ENCODE results near the gene KLF14.

DNA sequence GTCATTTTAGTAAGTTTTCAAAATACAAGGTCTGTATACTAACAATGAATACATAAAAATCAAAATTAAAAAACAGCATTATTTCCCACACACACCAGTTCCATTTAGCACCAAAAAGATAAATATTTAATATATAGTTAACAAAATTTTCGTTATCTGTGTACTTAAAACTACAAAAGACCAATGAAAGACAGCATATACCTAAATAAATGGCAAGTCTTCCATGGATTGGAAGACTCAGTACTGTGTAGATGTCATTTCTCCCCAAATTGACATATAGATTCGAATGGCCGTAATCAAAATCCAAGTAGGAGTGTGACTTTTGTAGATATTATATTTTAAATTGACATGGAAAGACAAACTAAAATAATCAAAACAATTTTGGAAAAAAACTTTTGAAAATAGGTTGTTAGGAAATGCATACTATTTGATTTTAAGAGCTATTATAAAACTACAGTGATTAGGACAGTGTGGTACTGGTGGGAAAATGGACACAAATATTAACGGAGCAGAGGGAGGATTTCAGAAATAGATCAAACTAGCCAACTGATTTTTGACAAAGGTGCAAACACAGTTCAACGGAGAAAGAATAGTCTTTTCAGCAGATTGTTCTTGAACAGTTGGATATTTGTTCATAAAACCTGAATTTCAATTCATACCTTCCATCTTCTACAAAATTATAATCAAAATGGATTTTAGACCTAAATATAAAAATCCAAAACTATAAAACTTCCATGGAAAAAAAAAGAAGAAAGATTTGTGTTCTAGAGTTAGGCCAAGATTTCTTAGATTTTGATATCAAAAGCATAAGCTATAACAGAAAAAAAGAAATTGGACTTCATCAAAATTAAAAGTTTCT is 14.8 kb upstream of the KLF14 start:
- TF ChIP-seq, protein P1, sequence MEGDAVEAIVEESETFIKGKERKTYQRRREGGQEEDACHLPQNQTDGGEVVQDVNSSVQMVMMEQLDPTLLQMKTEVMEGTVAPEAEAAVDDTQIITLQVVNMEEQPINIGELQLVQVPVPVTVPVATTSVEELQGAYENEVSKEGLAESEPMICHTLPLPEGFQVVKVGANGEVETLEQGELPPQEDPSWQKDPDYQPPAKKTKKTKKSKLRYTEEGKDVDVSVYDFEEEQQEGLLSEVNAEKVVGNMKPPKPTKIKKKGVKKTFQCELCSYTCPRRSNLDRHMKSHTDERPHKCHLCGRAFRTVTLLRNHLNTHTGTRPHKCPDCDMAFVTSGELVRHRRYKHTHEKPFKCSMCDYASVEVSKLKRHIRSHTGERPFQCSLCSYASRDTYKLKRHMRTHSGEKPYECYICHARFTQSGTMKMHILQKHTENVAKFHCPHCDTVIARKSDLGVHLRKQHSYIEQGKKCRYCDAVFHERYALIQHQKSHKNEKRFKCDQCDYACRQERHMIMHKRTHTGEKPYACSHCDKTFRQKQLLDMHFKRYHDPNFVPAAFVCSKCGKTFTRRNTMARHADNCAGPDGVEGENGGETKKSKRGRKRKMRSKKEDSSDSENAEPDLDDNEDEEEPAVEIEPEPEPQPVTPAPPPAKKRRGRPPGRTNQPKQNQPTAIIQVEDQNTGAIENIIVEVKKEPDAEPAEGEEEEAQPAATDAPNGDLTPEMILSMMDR (IDR thresholded peaks at IDR 0.05; ENCODE audit: insufficient read depth, low read depth, low read length), result no peak
- no peak for TF ChIP-seq EZH2 (IDR thresholded peaks at IDR 0.05; ENCODE audit: insufficient read depth, low read length)
